Measurements from ENCODE around the gene GFPT1.
A peak's percentile ranks its signal among the peaks of the same experiment; 100 is the strongest.

The GFPT1 gene

GRCh38 chr2:69305712-69306392, 81.2 kb downstream of the GFPT1 start:
- no peak for TF ChIP-seq CTCF (conservative IDR thresholded peaks at IDR 0.05; ENCODE audit: low read depth, low read length)
- H3K4me3 ChIP-seq (ENCODE audit: low read length): peak overlapping the region; percentile 62

GRCh38 chr2:69305166-69305565, 81.9 kb downstream of the GFPT1 start:
- TF ChIP-seq CTCF (conservative IDR thresholded peaks at IDR 0.05; ENCODE audit: low read depth, low read length): no peak
- H3K4me3 ChIP-seq (ENCODE audit: low read length): no peak overlapping the region
- no peak for DNase-seq (ENCODE audit: low read depth)

More at GRCh38 chr2:69305712-69306392, 81.2 kb downstream of the GFPT1 start:
- DNase-seq (ENCODE audit: low read depth): no peak

GRCh38 chr2:69304656-69305055, 82.4 kb downstream of the GFPT1 start:
- DNase-seq (ENCODE audit: low read depth): no peak
- no peak for TF ChIP-seq CTCF (conservative IDR thresholded peaks at IDR 0.05; ENCODE audit: low read depth, low read length)
- H3K4me3 ChIP-seq (ENCODE audit: low read length): no peak overlapping the region

- TF ChIP-seq CTCF (conservative IDR thresholded peaks at IDR 0.05; ENCODE audit: low read depth, low read length): no peak
These were observed 86.4 kb downstream of the GFPT1 start for GRCh38 chr2:69300650-69301049.

GRCh38 chr2:69299772-69300516, 87.1 kb downstream of the GFPT1 start:
- H3K4me3 ChIP-seq (ENCODE audit: low read length): no peak overlapping the region
- DNase-seq (ENCODE audit: low read depth): no peak
- no peak for TF ChIP-seq CTCF (conservative IDR thresholded peaks at IDR 0.05; ENCODE audit: low read depth, low read length)

More at GRCh38 chr2:69300650-69301049, 86.4 kb downstream of the GFPT1 start:
- DNase-seq (ENCODE audit: low read depth): no peak
- H3K4me3 ChIP-seq (ENCODE audit: low read length): no peak overlapping the region

- no peak for DNase-seq (ENCODE audit: low read depth)
- no peak overlapping the region for H3K4me3 ChIP-seq (ENCODE audit: low read length)
- TF ChIP-seq CTCF (conservative IDR thresholded peaks at IDR 0.05; ENCODE audit: low read depth, low read length): no peak
These were observed 88.2 kb downstream of the GFPT1 start for GRCh38 chr2:69298862-69299261.

- no peak overlapping the region for H3K4me3 ChIP-seq (ENCODE audit: low read length)
- TF ChIP-seq CTCF (conservative IDR thresholded peaks at IDR 0.05; ENCODE audit: low read depth, low read length): no peak
- no peak for DNase-seq (ENCODE audit: low read depth)
These were observed 88.8 kb downstream of the GFPT1 start for GRCh38 chr2:69298261-69298660.
